ENCODE measurements around the gene OR2A5. TPM values are rescaled to one million over a fixed set of nuclear protein-coding genes. Genes with fewer than 3 reads are reported as not detected.
"Not testable (repeated sequence)": the region's sequence is repeated elsewhere in the genome, so short reads cannot be mapped to it uniquely, and the experiment has no call there.

OR2A5 gene
- total RNA-seq, 4 donors from 2014 or later = not detected

DNA sequence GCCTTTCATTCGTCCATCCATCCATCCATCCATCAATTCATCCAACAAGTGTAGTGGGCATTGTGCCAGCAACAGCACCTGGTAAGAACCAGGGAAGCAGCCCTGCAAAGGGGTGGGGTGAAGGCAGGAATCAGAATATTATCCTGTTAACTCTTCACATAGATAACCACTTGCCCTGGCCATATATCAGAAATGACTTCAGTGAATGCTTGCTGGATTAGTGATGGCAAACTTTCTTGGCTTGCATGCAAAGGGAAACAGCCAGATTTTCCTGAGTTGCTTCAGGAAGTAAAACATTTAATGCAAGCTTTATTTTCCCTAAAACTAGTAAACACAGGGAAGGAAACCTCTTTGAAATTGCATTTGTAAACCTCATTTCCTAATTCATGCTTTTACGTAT, 743 bp downstream of the OR2A5 start:
- 47 to 64% methylated on average over 2 of the region's 2 CpGs for WGBS, 2 donors
- no peak for TF ChIP-seq POLR2A (IDR thresholded peaks at IDR 0.05)
- TF ChIP-seq, protein P1, sequence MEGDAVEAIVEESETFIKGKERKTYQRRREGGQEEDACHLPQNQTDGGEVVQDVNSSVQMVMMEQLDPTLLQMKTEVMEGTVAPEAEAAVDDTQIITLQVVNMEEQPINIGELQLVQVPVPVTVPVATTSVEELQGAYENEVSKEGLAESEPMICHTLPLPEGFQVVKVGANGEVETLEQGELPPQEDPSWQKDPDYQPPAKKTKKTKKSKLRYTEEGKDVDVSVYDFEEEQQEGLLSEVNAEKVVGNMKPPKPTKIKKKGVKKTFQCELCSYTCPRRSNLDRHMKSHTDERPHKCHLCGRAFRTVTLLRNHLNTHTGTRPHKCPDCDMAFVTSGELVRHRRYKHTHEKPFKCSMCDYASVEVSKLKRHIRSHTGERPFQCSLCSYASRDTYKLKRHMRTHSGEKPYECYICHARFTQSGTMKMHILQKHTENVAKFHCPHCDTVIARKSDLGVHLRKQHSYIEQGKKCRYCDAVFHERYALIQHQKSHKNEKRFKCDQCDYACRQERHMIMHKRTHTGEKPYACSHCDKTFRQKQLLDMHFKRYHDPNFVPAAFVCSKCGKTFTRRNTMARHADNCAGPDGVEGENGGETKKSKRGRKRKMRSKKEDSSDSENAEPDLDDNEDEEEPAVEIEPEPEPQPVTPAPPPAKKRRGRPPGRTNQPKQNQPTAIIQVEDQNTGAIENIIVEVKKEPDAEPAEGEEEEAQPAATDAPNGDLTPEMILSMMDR (IDR thresholded peaks at IDR 0.05) = no peak

DNA sequence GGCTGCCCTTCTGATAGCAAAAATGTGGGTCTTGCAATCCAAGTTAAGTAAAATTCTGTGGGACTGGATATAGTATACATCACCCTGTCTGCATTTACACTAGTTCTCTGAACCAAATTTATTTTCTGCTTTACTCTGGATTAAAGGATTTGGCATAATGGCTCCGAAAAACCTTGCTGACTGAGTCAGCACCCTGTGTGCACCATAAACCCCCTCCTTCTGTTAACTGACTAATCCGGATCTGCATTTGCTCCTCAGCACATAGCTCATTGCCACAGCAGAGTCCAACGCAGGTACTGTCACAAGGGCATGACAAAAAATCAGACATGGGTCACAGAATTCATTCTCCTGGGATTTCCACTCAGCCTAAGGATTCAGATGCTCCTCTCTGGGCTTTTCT, 1.3 kb downstream of the OR2A5 start:
- WGBS, 2 donors = 62 to 64% methylated on average over 3 of the region's 3 CpGs
- DNase-seq (ENCODE audit: low spot score in 2 of 2) = no peak
- intact Hi-C loops (cut with DNase I; ENCODE audit: low total_unique reads) = no loop called here
- TF ChIP-seq, protein P1 (IDR thresholded peaks at IDR 0.05) = no peak
- TF ChIP-seq POLR2A (IDR thresholded peaks at IDR 0.05) = no peak
- H3K4me3 ChIP-seq (ENCODE audit: low read depth, poor library complexity, severe bottlenecking) = no peak overlapping the region

More for the DNA sequence above, 743 bp downstream of the OR2A5 start:
- DNase-seq (ENCODE audit: low spot score in 2 of 2) = no peak
- intact Hi-C loops (cut with DNase I; ENCODE audit: low total_unique reads) = no loop called here
- no peak overlapping the region for H3K4me3 ChIP-seq (ENCODE audit: low read depth, poor library complexity, severe bottlenecking)

DNA sequence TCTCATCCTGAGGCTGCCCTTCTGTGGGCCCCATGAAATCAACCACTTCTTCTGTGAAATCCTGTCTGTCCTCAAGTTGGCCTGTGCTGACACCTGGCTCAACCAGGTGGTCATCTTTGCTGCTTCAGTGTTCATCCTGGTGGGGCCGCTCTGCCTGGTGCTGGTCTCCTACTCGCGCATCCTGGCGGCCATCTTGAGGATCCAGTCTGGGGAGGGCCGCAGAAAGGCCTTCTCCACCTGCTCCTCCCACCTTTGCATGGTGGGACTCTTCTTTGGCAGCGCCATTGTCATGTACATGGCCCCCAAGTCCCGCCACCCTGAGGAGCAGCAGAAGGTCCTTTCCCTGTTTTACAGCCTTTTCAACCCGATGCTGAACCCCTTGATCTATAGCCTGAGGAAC, 2.1 kb downstream of the OR2A5 start:
- H3K4me3 ChIP-seq (ENCODE audit: low read depth, poor library complexity, severe bottlenecking); DNase-seq (ENCODE audit: low spot score in 2 of 2); intact Hi-C loops (cut with DNase I; ENCODE audit: low total_unique reads): not testable (repeated sequence)
- 85 to 87% methylated on average over 8 of the region's 8 CpGs for WGBS, 2 donors

DNA sequence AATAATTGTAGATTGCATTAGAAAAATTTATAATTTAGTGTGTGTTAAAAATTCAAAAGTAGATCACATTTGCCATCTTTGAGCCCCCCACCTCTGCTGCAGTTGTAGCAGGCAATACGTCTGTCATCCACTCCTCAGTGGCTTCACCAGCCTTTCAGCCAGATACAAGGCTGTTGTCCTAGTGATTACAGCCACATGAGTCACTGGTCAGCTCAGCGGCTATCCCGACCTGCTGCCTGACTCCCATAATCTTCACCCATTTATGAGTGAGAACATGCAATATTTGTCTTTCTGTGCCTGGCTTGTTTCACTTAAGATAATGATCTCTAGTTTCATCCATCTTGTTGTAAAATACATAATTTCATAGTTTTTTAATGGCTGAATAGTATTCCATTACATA, 9.2 kb downstream of the OR2A5 start:
- 83 to 88% methylated on average over 3 of the region's 3 CpGs for WGBS, 2 donors
- H3K4me3 ChIP-seq (ENCODE audit: low read depth, poor library complexity, severe bottlenecking) = no peak overlapping the region
- no peak for DNase-seq (ENCODE audit: low spot score in 2 of 2)
- intact Hi-C loops (cut with DNase I; ENCODE audit: low total_unique reads) = no loop called here
- TF ChIP-seq POLR2A (IDR thresholded peaks at IDR 0.05) = no peak
- TF ChIP-seq, protein P1 (IDR thresholded peaks at IDR 0.05) = no peak

DNA sequence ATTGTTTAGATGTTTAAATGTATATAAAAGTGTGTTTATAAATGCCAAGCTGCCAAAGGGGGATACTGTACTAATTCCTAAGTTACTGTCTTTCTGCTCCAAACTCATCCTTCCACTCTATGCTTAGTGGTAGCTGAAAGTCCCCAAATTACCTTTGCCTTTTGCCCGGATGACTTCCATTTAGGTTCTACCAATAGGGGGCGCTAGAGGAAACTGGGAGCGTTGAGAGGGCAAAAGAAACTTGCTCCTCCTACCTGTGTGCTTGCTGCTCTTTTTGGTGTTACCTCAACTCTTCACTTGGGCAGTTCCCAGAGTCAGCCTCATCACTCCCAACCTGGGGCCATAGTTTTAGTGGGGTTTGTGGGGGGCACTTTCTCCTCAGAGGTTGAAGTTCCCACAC, 15.0 kb downstream of the OR2A5 start:
- DNase-seq (ENCODE audit: low spot score in 2 of 2) = no peak
- intact Hi-C loops (cut with DNase I; ENCODE audit: low total_unique reads) = no loop called here
- no peak overlapping the region for H3K4me3 ChIP-seq (ENCODE audit: low read depth, poor library complexity, severe bottlenecking)
- TF ChIP-seq, protein P1 (IDR thresholded peaks at IDR 0.05) = no peak
- TF ChIP-seq POLR2A (IDR thresholded peaks at IDR 0.05) = no peak
- WGBS, 2 donors = 39 to 47% methylated on average over 3 of the region's 3 CpGs

DNA sequence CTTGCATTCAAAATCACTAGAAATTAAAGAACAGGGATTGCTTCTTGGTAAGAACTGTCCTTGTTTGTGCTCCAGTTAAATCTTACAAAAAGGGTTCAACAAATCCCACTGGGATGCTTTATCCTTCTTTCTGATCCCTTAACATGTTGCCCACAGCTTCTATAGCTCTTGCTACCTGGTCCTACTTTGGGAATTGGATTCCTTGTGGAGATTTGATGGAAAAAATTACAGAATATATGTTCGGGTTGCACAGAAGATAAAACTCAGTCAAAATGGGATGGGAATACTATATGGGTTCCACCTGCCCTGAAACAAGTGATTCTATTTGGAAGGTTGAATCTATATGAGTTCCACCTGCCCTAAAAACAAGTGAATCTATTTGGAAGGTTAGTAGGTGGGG, 20.8 kb downstream of the OR2A5 start, which contains the start of gene OR2A25:
TSS of gene OR2A25 (plus strand) at position 301 of the 400 bp plus-strand sequence. CDS start 4,409 bp downstream, outside the sequence.
- no peak for TF ChIP-seq POLR2A (IDR thresholded peaks at IDR 0.05)
- TF ChIP-seq, protein P1 (IDR thresholded peaks at IDR 0.05) = no peak
- DNase-seq (ENCODE audit: low spot score in 2 of 2) = no peak
- no peak within 1 kb of the TSS for H3K4me3 ChIP-seq (ENCODE audit: low read depth, poor library complexity, severe bottlenecking)
- intact Hi-C loops (cut with DNase I; ENCODE audit: low total_unique reads) = no loop called here
- 69 to 74% methylated on average over 1 of the region's 1 CpG for WGBS, 2 donors
